ENCODE measurements around the gene TAOK3. TPM values are rescaled to one million over a fixed set of nuclear protein-coding genes. Genes with fewer than 3 reads are reported as not detected.
A peak's percentile ranks its signal among the peaks of the same experiment; 100 is the strongest.

TAOK3 gene
- total RNA-seq, 2 experiments from 2014 or later = 51.9 to 52.2 TPM

DNA sequence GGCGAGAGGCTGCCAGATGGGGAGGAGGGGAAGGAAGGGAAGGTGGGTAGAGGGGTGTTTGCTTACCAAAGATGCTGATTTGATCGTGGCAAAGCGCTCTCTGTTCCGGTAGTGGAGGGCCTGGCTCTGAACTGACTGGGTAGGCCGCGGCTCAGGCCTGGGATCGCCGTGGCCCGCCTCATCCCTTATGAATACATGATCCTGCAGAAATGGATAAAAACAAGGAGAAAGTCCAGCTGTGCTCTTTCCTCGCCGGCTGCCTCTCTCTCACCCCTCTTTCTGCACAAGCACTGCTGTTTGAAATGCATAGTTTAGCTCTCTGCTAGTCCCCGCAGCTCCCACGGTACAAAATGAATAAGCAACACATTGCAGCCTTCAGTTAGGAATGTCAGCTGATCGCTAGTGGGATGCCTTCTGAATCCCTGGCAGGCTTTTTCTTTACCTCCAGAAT lies 182.9 kb downstream of the TAOK3 start:
- Mint-ChIP-seq H3K36me3 (no peaks in the 10 kb centered on the region), H3K27me3 (no peaks in the 10 kb centered on the region), H3K4me1 (peaks cover 16% of the 10 kb centered on the region), H3K27ac (no peak overlapping the region), H3K4me3 (no peak overlapping the region), H3K9me3 (no peaks in the 10 kb centered on the region)
- DNase-seq = no peak

DNA sequence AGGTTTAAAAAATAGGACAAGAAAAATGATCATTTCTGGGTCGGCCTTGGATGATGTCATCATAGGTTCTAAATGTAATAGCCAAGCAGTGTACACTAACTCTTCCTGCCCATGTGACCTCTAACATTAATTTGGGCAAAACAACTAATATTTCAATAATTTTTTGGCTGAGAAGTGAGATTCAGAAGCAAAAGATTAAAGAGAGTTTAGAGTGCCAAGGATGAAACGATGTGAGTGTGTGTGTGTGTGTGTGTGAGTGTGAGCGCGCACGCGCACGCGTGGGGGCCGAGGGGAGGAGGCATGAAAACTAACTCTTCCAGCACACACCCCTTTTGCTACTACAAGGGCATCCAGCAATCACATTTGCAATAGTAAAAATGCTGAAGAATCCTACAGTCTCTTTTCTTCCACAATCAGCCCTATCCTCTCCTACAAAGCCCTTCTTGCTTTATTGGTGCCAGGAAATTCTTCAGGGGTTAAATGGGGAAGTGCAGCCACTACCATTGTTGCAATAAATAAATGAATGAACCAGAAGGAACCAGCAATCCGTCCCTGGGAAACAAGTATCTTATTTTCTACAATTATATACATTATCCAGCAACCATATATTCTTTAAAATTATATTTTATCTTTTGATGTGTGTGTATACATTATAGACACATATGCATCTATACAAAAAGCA lies 183.9 kb downstream of the TAOK3 start:
- Mint-ChIP-seq H3K36me3 (no peaks in the 10 kb centered on the region), H3K4me1 (peaks cover 16% of the 10 kb centered on the region), H3K27me3 (no peaks in the 10 kb centered on the region), H3K4me3 (no peak overlapping the region), H3K9me3 (no peaks in the 10 kb centered on the region), H3K27ac (no peak overlapping the region)
- DNase-seq = no peak

DNA sequence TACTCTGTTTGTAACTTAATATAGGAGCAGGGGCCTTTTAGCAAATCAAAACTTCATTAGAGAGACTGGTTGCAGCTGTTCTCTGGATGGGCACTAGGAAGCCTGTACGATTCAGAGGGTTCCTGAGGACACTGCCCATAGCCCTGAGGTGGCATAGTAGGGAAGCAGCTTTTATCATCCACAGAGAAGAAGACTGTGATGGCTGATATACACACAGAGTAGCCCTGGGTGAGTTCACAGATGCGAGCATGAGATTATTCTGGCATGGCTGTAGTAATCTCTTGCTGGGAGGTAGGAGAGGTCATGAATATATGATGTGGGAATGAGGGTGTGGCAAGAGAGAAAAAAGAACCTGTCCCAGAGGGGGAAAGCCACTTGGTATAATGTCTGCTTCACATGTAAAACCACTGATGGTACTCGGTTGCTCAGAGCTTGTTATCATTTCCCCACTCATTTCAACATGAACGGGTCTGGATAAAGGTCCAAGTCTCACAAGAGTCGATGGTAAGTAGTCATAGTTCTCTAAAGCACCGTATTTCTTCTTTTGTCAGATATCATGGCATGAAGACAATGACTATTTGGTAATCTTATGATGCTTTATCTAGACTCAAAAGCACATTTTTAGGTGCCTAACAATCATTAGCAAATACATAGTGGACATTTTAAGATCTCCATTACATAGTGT lies 184.8 kb downstream of the TAOK3 start:
- no peak overlapping the region for H3K4me3 Mint-ChIP-seq
- H3K27me3 Mint-ChIP-seq = no peaks in the 10 kb centered on the region
- DNase-seq = no peak
- no peak overlapping the region for H3K27ac Mint-ChIP-seq
- peaks cover 23% of the 10 kb centered on the region for H3K4me1 Mint-ChIP-seq
- H3K9me3 Mint-ChIP-seq = no peaks in the 10 kb centered on the region
- no peaks in the 10 kb centered on the region for H3K36me3 Mint-ChIP-seq

DNA sequence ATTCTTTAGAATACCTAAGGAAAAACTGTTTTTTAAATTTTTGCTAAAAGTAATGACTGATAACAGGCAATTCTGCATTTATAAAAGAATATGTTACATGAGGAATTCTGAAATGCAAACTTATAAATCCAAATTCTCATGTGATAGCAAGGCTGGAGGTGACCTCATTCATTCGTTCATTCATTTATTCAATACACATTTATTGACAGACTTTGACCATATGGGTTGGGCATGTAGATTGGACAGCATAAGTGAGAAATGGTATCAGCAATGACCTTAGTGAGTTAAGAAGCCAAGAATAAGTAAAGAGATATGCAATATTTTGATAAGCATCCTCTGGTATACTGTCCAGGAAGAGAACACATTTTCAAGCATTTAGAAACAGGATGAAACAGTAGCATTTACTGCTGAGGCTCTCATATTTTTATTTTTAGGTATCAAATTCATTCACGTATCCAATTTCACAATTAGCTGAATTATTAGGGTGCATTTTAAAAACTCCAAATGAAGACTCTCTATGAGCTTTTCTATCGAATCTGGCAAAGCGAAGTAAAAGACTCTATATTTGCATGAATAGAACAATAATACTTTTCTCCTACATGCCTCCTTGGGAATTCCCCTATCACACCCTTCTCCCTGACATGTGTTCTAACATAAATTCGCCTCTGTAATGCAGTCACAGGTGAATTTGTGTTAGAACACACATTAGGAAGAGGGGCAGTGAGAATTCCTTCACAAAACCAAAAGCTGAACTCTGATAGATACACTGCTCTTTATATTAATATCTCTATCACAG lies 186.9 kb downstream of the TAOK3 start:
- Mint-ChIP-seq H3K9me3 (no peaks in the 10 kb centered on the region), H3K4me3 (no peak overlapping the region), H3K36me3 (peaks cover 5% of the 10 kb centered on the region), H3K4me1 (peaks cover 29% of the 10 kb centered on the region), H3K27me3 (no peaks in the 10 kb centered on the region), H3K27ac (no peak overlapping the region)
- no peak for DNase-seq

DNA sequence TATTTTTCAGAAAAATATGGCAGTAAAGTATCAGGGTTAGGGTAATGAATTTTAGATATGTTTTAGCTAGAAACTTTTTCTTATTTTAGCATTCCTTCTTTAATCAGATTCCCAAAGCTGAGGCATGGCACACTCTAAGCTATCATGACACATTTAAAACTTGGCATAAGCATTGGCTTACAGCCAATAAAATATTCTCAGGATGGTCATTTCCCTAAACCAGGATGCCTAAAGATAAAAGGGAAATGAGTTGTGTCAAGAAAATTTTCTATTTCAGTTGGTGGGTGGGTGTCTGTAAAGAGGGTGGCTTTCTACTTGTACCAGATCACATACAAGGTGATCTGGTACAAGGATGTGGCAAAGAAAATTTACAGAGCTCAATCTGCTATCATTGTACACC lies 189.0 kb downstream of the TAOK3 start:
- Mint-ChIP-seq H3K27me3 (no peaks in the 10 kb centered on the region), H3K9me3 (no peaks in the 10 kb centered on the region), H3K27ac (no peak overlapping the region), H3K4me3 (no peak overlapping the region), H3K4me1 (peaks cover 29% of the 10 kb centered on the region), H3K36me3 (peaks cover 5% of the 10 kb centered on the region)
- no peak for DNase-seq

DNA sequence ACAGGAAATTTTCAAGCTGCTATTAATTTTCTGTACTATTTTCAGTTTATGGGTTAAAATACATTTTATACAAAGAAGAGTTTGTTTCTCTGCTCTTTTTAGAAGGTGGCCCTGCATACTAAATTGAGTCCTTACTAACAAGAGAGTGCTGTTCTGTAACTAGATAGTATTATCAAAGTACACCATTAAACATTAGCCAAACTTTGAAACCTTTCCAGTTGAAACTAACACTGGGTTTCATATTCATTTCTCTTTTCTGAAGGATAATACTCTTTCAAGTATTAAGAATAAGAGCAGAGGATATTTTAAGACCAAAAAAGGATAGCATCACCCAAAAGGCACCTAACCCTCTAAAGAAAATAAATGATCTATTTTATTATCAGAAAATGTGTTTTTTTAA lies 189.6 kb downstream of the TAOK3 start:
- Mint-ChIP-seq H3K4me3 (no peak overlapping the region), H3K36me3 (peaks cover 5% of the 10 kb centered on the region), H3K27ac (no peak overlapping the region), H3K9me3 (no peaks in the 10 kb centered on the region), H3K27me3 (no peaks in the 10 kb centered on the region), H3K4me1 (peaks cover 29% of the 10 kb centered on the region)
- DNase-seq = no peak

DNA sequence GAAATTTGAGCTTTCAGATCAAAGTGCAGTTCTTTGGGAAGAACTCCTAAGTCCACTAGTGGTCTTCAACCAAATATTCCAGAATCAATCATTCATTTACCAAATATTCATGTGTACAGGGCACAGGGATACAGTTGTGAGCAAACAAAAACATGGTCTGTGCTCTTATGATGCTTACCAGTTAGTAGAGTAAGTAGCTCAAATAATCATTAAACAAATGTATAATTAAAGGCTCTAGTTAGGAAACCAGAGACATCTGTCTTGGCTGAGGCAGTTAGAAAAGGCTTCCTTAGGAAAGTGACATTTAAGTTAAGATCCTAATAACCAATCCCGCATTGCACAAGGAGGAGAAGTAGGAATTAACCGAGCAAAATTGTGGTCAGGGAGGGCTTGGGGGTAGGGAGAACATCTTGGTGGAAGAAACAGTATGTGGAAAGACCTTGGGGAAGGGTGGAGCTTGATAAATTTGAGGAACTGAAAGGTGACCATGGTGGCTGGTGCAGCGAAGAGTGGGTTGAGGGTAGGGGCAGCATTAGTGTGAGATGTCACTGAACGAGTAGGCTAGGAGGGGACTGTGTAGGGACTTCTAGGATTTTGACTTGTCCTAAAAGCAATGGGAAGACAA lies 196.8 kb downstream of the TAOK3 start:
- no peak for DNase-seq
- Mint-ChIP-seq H3K9me3 (no peaks in the 10 kb centered on the region), H3K36me3 (peaks cover 20% of the 10 kb centered on the region), H3K27ac (no peak overlapping the region), H3K4me3 (no peak overlapping the region), H3K27me3 (no peaks in the 10 kb centered on the region), H3K4me1 (no peaks in the 10 kb centered on the region)

DNA sequence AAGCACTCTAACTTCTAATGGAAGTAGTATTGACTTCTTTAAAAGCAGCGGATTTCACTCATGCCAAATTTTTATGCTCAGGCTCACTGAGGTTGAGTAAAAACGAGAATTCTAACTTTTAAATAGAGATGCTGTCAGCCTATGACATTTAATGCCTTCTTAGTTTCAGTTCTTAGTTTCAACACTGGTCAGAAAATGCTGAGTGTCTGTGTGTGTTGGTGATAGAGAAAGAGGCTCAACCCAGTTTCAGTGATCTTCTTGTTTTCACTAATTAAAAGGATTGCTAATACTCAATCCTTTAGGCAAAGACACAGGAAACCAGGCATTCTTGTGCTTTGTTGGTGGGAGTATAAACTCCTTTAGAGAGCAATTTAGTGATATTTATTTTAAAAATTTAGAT lies 205.8 kb downstream of the TAOK3 start:
- peaks cover 29% of the 10 kb centered on the region for H3K36me3 Mint-ChIP-seq
- H3K4me1 Mint-ChIP-seq = peaks cover 17% of the 10 kb centered on the region
- no peaks in the 10 kb centered on the region for H3K9me3 Mint-ChIP-seq
- DNase-seq = no peak
- no peak overlapping the region for H3K27ac Mint-ChIP-seq
- no peak overlapping the region for H3K4me3 Mint-ChIP-seq
- H3K27me3 Mint-ChIP-seq = no peaks in the 10 kb centered on the region

DNA sequence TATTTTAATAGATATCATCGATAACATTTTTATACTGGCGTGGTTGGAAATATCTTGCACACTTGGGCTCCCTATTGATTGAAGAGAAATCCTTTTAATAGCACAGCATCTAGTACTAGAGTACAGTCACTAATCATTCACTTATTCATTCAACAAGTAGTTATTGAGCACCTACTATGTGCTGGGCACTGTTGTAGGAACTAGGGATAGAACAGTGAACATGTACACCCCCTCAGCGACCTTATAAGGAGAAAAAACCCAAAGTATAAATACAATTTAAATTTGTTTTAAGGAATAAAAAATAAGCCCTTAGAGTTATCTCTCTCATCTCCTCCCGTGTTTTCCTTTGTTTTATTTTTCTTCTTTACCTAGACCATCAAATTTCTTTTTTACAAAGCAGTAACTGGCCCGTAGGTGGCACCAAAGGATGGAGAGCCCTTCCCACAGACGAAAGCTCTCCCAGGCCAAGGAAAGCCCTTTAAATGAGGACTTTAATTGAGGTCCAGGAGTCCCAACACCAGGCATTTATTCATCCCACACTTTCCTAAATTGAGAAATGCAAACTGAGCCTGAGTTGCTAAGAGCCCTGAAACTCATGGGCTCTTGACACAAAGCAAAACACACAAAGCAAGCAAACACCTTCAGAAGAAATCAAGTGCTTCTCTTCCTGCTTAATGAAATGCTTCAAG lies 207.8 kb downstream of the TAOK3 start:
- H3K36me3 Mint-ChIP-seq = peaks cover 22% of the 10 kb centered on the region
- DNase-seq = no peak
- H3K4me3 Mint-ChIP-seq = no peak overlapping the region
- no peak overlapping the region for H3K27ac Mint-ChIP-seq
- no peaks in the 10 kb centered on the region for H3K9me3 Mint-ChIP-seq
- no peaks in the 10 kb centered on the region for H3K27me3 Mint-ChIP-seq
- H3K4me1 Mint-ChIP-seq = peaks cover 17% of the 10 kb centered on the region

DNA sequence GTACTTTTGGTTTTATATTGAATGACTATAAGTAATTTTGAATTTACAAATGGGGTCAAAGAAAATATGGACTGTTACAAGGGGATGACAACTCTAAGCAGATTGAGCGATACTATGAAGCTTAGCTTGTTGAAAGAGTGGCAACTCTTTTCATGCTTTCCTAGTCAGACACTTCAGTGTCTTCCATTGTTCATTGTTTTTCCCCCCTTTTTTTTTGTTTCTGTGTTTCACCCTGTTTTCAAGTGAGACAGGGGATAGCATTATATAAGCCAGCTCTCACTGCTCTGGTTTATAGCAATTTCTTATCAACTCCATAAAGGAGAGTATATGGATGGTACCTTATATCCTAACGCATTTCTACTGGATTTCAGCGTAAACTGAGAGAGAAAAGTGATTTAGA lies 212.2 kb downstream of the TAOK3 start:
- H3K4me1 Mint-ChIP-seq = peaks cover 4% of the 10 kb centered on the region
- H3K27me3 Mint-ChIP-seq = no peaks in the 10 kb centered on the region
- peaks cover 9% of the 10 kb centered on the region for H3K36me3 Mint-ChIP-seq
- H3K9me3 Mint-ChIP-seq = no peaks in the 10 kb centered on the region
- H3K27ac Mint-ChIP-seq = no peak overlapping the region
- no peak for DNase-seq
- H3K4me3 Mint-ChIP-seq = no peak overlapping the region

DNA sequence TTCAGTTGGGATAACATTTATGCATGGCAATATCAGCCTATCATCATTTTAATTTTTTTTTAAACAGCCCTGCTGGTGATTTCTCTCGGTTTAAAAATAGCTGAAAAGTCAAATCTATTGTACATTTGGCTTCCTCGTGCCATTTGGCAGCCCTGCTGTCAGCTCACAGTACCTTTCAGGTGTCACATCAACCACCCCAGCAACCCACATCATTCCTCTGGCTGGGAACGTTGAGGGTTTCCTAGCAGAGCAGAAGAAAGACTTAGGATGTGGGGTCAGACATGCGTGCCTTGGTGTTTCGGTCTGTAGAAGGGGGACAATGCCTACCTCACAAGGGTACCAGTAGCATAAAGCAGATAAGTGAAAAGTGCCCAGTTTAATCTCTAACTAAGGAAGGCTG lies 221.0 kb downstream of the TAOK3 start:
- no peaks in the 10 kb centered on the region for H3K9me3 Mint-ChIP-seq
- no peaks in the 10 kb centered on the region for H3K4me1 Mint-ChIP-seq
- DNase-seq = no peak
- no peak overlapping the region for H3K27ac Mint-ChIP-seq
- H3K36me3 Mint-ChIP-seq = peaks cover 17% of the 10 kb centered on the region
- no peaks in the 10 kb centered on the region for H3K27me3 Mint-ChIP-seq
- no peak overlapping the region for H3K4me3 Mint-ChIP-seq

DNA sequence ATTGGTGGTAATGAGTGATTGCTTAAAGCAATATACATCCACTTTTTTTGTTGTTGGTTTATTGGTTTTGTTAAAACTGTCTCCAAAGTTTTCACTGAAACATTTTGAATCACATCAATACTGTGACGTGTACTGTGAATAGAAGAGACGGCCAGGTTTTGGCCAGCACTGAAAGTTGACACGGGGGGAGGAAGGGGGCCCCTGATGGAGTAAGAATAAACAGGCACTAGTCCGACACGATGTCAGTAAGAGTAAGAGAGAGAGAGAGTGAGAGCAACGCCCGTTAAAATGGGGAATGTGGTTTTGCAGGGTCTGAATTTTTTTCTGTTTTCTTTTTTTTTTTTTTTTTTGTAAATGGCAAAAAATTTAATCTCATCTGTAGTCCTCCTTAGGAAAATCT lies 222.1 kb downstream of the TAOK3 start:
- Mint-ChIP-seq H3K36me3 (peaks cover 17% of the 10 kb centered on the region), H3K27me3 (no peaks in the 10 kb centered on the region), H3K9me3 (no peaks in the 10 kb centered on the region), H3K4me3 (no peak overlapping the region), H3K27ac (no peak overlapping the region), H3K4me1 (no peaks in the 10 kb centered on the region)
- no peak for DNase-seq

DNA sequence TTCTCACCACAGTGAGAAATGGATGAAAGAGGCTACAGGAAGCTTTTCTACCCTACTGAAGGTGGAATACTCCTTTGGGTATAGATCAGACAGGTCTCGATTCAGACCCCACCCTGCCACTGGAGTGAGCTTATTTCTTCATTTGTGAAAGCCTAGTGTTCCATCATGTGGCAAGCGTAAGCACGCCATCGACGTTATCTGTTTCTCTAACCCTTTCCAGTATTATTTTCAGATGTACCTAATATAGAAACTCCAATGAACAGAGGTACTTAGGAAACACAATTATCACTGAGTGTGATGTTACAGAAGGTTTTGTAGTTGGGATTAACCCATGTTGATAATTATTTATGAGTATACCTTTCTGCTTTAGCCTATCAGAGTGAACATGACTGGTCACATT lies 224.4 kb downstream of the TAOK3 start:
- Mint-ChIP-seq H3K36me3 (peaks cover 30% of the 10 kb centered on the region), H3K4me3 (no peak overlapping the region), H3K27me3 (no peaks in the 10 kb centered on the region), H3K4me1 (peaks cover 3% of the 10 kb centered on the region), H3K27ac (peak overlapping the region; percentile 20), H3K9me3 (no peaks in the 10 kb centered on the region)
- DNase-seq = no peak

DNA sequence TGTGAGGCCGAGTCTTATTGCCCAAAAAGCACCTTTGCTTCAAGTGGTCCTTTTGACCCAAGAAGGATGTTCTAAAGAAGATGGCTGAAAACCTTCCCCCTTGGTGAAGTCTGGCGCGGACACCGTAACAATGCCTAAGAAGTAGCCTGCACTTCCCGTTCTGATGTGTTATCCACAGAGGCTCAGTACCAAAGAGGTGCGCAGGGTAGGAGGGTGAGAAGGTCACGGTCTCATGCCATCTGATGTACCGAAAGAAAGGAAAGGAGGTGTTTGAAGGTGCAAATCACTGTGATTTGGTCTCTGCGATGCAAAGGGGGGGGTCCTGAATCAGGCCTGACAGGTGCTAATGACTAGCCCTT lies 226.9 kb downstream of the TAOK3 start:
- Mint-ChIP-seq H3K36me3 (peaks cover 45% of the 10 kb centered on the region), H3K4me3 (no peak overlapping the region), H3K27me3 (no peaks in the 10 kb centered on the region), H3K4me1 (peaks cover 3% of the 10 kb centered on the region), H3K9me3 (no peaks in the 10 kb centered on the region), H3K27ac (no peak overlapping the region)
- DNase-seq = no peak

Data from activated naive CD8-positive, alpha-beta T cell treated with anti-CD3 and anti-CD28 coated beads for 36 hours (primary cell).